ENCODE measurements around the gene ASS1. TPM values are rescaled to one million over a fixed set of nuclear protein-coding genes. Genes with fewer than 3 reads are reported as not detected.

Gene ASS1
- total RNA-seq, 1 donor from 2014 or later = 22.5 TPM

DNA sequence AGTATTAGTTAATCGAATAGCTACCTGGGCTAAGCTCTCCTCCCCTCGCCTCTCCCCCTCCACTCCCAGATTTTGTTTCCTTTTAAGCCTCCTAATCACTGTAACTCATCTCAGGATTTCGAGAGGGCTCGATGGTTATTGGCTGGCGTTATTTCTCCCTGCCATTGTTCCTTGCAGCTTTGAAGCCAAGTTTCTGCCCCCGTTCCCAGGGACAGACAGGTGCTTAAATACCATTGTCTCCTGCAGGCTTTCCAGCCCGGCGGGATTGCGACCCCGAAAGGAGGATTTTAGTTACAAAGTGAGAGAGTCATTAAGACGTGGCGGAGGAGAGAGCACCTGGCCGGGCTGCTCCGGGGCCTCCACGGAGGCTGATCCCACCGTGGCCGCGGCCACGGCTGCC, 46.2 kb downstream of the ASS1 start:
- Mint-ChIP-seq H3K9me3 (peaks cover 11% of the 10 kb centered on the region), H3K27me3 (ENCODE audit: insufficient read depth, low read depth) (peaks cover 12% of the 10 kb centered on the region), H3K27ac (no peak overlapping the region), H3K4me1 (no peaks in the 10 kb centered on the region), H3K4me3 (no peak overlapping the region), H3K36me3 (peaks cover 11% of the 10 kb centered on the region)
- no peaks in the 10 kb centered on the region for H3F3A ChIP-seq (ENCODE audit: low read depth)
- no peaks in the 10 kb centered on the region for H3K9me3 ChIP-seq (ENCODE audit: low read depth)
- H3K4me3 ChIP-seq = no peak overlapping the region
- no peaks in the 10 kb centered on the region for H3K4me1 ChIP-seq
- no peak overlapping the region for H3K4me2 ChIP-seq
- TF ChIP-seq EZH2 (IDR thresholded peaks at IDR 0.05) (no peak), CTCF (IDR thresholded peaks at IDR 0.05) (no peak), EZH2phosphoT487 (IDR thresholded peaks at IDR 0.05) (no peak)
- H3K79me2 ChIP-seq (ENCODE audit: low read depth) = no peaks in the 10 kb centered on the region
- H4K20me1 ChIP-seq (ENCODE audit: low read depth) = no peaks in the 10 kb centered on the region
- H3K27me3 ChIP-seq = no peaks in the 10 kb centered on the region
- H3K27ac ChIP-seq = no peak overlapping the region
- H3K9ac ChIP-seq = no peak overlapping the region
- H2AFZ ChIP-seq (replicated peaks) = no peak overlapping the region
- DNase-seq (ENCODE audit: low spot score) = peak; percentile 40
- H3K36me3 ChIP-seq = no peaks in the 10 kb centered on the region

DNA sequence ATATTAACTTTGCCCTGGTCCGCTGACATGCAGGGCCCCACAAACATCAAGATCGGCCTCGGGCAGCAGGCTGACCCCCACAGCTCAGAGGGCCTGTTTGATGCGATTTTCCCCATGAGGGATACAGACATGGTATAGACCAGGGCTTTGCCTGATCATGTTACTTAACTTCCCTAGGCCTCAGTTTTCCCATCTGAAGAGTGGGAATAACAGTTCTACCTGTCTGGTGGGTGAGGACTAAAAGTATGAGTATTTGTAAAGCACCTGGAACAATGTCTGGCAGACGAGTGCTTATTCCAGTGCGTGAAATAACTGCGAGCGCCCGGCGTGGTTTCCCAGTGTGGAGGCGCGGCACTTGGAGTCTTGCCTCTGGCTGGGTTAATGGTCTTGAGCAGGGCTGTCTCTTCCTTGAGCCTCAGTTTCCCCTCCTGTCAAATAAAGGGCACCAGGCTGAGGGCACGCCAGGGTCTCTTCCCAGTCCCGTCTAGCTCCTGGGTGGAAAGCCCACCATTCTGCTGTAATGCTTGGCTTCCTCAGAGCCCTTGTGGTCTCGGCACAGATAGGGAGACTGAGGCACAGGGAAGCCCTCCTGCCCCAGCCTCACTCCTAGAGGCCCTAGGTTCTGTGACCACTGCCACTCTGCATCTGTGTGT, 47.2 kb downstream of the ASS1 start:
- Mint-ChIP-seq H3K4me1 (peaks cover 3% of the 10 kb centered on the region), H3K27me3 (ENCODE audit: insufficient read depth, low read depth) (peaks cover 9% of the 10 kb centered on the region), H3K9me3 (peaks cover 11% of the 10 kb centered on the region), H3K36me3 (peaks cover 11% of the 10 kb centered on the region), H3K27ac (no peak overlapping the region), H3K4me3 (no peak overlapping the region)
- H3K27me3 ChIP-seq = no peaks in the 10 kb centered on the region
- H3K4me2 ChIP-seq = no peak overlapping the region
- no peaks in the 10 kb centered on the region for H4K20me1 ChIP-seq (ENCODE audit: low read depth)
- H3K36me3 ChIP-seq = no peaks in the 10 kb centered on the region
- H3K4me3 ChIP-seq = no peak overlapping the region
- no peak overlapping the region for H3K27ac ChIP-seq
- no peak for DNase-seq (ENCODE audit: low spot score)
- no peak overlapping the region for H2AFZ ChIP-seq (replicated peaks)
- no peaks in the 10 kb centered on the region for H3K9me3 ChIP-seq (ENCODE audit: low read depth)
- no peak overlapping the region for H3K9ac ChIP-seq
- TF ChIP-seq EZH2 (IDR thresholded peaks at IDR 0.05) (no peak), CTCF (IDR thresholded peaks at IDR 0.05) (no peak), EZH2phosphoT487 (IDR thresholded peaks at IDR 0.05) (no peak)
- H3F3A ChIP-seq (ENCODE audit: low read depth) = peaks cover 5% of the 10 kb centered on the region
- peaks cover 5% of the 10 kb centered on the region for H3K4me1 ChIP-seq
- no peaks in the 10 kb centered on the region for H3K79me2 ChIP-seq (ENCODE audit: low read depth)

DNA sequence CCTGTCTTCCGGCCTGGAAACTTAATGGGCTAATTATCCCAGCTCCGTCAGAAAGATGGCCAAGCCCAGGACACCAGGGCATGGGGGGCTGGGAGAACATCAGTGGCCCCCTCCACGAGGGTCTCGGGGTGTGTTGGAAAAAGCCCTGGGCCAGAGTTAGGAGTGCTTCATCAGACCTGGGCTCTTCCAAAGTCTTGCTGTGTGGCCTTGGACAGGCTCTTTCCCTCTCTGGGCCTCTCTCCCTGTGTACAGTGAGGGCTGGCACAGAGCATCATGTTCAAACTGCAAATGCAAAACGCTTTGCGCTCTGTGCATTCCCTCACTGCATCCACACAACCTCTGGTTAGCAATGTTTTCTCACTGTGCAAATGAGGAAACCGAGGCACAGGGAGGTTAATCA, 48.3 kb downstream of the ASS1 start:
- peaks cover 13% of the 10 kb centered on the region for H3K4me1 ChIP-seq
- peaks cover 10% of the 10 kb centered on the region for H3F3A ChIP-seq (ENCODE audit: low read depth)
- H3K9ac ChIP-seq = no peak overlapping the region
- H3K4me3 ChIP-seq = no peak overlapping the region
- H3K79me2 ChIP-seq (ENCODE audit: low read depth) = no peaks in the 10 kb centered on the region
- DNase-seq (ENCODE audit: low spot score) = no peak
- no peaks in the 10 kb centered on the region for H3K36me3 ChIP-seq
- no peaks in the 10 kb centered on the region for H4K20me1 ChIP-seq (ENCODE audit: low read depth)
- no peak overlapping the region for H3K4me3 Mint-ChIP-seq
- H3K36me3 Mint-ChIP-seq = peaks cover 11% of the 10 kb centered on the region
- H3K9me3 ChIP-seq (ENCODE audit: low read depth) = no peaks in the 10 kb centered on the region
- H3K27ac Mint-ChIP-seq = no peak overlapping the region
- H3K4me2 ChIP-seq = no peak overlapping the region
- peaks cover 11% of the 10 kb centered on the region for H3K27me3 Mint-ChIP-seq (ENCODE audit: insufficient read depth, low read depth)
- peaks cover 12% of the 10 kb centered on the region for H3K4me1 Mint-ChIP-seq
- TF ChIP-seq EZH2 (IDR thresholded peaks at IDR 0.05) (no peak), EZH2phosphoT487 (IDR thresholded peaks at IDR 0.05) (no peak), CTCF (IDR thresholded peaks at IDR 0.05) (no peak)
- peaks cover 11% of the 10 kb centered on the region for H3K9me3 Mint-ChIP-seq
- no peak overlapping the region for H2AFZ ChIP-seq (replicated peaks)
- H3K27ac ChIP-seq = no peak overlapping the region
- H3K27me3 ChIP-seq = no peaks in the 10 kb centered on the region

Data from neural progenitor cell (in vitro differentiated cells).